CD1c-positive myeloid dendritic cell (primary cell): ENCODE results near the gene CHRDL2.
A peak's percentile ranks its signal among the peaks of the same experiment; 100 is the strongest.

ENCODE experiments used
- DNase-seq: peaks from one replicate; pipeline ENCODE4 v3.0.0-alpha.2; 2016; ENCODE audit errors: extremely low spot score

Gene CHRDL2

GRCh38 chr11:74685338-74685737 lies 45.9 kb downstream of the CHRDL2 start:
- DNase-seq: no peak

GRCh38 chr11:74684661-74685060 lies 46.6 kb downstream of the CHRDL2 start:
- DNase-seq: no peak

- no peak for DNase-seq
Measured at GRCh38 chr11:74683941-74684481, 47.2 kb downstream of the CHRDL2 start.

GRCh38 chr11:74683279-74683871 lies 47.9 kb downstream of the CHRDL2 start:
- DNase-seq: peak; percentile 20

- DNase-seq: no peak
Measured at GRCh38 chr11:74682731-74683278, 48.4 kb downstream of the CHRDL2 start.

DNA sequence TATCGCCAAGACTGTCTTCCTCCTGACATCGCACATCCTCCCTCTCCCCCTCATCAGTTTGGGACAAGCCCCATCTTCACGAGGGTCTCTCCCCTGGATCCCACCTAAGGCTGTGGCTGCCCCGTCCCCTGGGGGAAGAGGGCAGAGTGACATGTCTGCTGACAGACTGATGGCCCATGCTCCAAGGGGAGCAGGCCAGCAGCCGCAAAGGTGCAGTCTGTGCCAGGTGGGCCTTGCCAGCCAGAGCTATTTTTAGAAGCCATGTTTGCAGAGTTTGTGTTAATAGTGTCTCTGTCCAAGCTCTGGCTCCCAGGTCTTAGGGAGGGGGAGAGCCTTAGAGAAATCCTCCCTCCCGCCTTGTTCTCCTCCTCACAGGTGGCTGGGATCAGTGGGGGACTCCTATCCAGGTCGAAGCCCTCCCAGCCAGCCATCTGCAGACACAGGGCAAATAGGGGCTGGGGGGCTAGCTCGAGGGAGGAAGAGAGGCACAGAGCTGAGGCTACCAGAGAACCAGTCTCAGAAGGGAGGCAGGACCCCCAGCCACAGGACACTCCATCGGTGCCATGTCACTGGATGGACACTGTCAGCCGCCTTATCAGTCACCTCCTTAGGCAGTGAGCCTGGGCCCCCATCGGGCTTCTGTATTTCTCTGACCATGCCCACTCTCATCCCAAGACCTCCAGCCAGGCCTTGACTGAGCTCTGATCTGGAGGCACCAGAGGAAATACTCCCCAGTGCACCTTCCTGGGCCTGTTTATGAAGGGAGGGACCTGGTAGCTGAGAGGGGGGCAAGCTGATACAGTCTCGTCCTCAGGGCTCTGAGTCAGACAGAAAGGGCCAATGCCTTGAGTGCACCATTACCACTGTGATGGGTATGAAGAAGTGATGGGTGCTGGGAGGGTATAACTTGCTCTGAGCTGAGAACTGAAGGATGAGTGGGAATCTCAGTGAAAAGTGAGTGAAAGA lies 49.3 kb downstream of the CHRDL2 start:
- no peak for DNase-seq

GRCh38 chr11:74680703-74681531 lies 50.3 kb downstream of the CHRDL2 start:
- no peak for DNase-seq

- no peak for DNase-seq
Measured at GRCh38 chr11:74680035-74680671, 51.1 kb downstream of the CHRDL2 start.

- DNase-seq: no peak
Measured at GRCh38 chr11:74679513-74679865, 51.7 kb downstream of the CHRDL2 start.

- no peak for DNase-seq
Measured at GRCh38 chr11:74678591-74679512, 52.4 kb downstream of the CHRDL2 start.

GRCh38 chr11:74678041-74678440 lies 53.2 kb downstream of the CHRDL2 start:
- no peak for DNase-seq

GRCh38 chr11:74677131-74677530 lies 54.1 kb downstream of the CHRDL2 start:
- DNase-seq: no peak

DNA sequence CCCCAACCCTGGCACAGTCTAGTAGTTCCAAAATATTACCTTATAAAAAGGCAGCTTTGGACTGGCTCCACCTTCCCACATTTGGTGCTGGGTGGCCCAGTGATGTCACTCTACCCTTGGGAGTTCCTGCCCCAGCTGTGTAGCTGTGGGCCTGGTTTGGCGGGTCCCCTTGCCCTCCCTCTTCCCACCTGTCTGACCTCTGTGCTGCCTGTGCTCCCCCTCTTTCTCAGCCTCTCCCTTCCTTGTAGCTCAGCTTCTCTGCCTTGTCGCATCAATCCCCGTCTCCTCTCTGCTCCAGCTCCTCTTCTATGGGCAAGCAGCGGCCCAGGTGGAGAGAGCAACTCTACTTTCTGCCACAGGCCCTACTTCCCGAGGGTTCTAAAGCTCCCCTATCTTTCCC lies 54.6 kb downstream of the CHRDL2 start:
- no peak for DNase-seq

- DNase-seq: no peak
Measured at GRCh38 chr11:74675761-74676160, 55.5 kb downstream of the CHRDL2 start.

DNA sequence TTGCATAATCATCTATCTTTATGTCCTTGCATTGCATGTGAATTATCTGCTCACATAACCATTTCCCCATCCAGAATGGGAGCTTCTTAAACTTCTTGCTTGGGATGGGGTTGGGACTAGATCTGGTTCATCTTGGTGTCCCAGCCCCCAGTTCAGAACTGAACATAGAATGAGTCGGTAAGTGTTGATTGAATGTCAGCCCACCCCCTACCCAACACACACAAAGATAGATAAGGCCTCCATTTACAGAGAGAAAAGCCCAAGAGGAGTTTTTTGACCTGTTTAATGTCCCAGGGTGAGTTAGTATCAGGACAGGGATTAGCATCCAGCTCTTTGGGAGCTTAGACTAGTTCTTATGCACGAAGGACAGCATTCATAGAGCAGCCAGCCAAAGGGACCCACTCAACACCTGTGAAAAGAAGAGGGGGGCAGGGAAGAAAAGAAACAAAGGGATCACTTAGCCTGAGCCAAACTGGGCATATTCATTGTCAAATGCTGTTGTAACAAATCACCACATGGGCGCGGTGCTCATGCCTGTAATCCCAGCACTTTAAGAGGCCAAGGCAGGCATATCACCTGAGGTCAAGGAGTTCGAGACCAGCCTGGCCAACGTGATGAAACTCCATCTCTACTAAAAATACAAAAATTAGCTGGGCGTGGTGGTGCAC lies 57.4 kb downstream of the CHRDL2 start:
- DNase-seq: no peak

GRCh38 chr11:74672956-74673692 lies 58.1 kb downstream of the CHRDL2 start:
- DNase-seq: peak; percentile 33

DNA sequence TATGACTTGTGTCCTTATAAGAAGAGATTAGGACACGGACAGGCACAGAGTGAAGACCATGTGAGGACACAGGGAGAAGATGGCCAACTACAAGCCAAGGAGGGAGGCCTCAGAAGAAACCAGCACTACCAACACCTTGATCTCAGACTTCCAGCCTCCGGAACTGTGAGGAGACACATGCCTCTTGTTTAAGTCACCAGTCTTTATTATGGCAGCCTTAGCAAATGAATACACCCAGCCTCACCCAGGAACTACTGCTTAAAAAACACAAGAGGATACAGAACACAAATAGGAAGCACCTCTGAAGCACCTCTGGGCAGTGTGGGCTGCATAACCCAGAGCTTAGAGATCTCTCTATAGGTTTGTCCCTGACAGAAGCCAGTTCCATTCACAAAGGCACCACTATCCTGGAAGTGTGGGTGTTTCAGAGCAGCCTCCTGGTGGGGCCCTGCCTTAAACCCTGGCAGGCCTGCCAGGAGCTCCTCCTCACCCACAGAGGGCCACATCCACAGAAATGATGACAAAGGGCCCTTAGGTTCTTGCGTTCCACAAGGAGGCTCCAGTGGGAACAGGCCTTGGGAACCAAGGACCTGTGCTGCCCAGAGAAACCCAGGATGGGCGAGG lies 58.8 kb downstream of the CHRDL2 start:
- DNase-seq: no peak

DNA sequence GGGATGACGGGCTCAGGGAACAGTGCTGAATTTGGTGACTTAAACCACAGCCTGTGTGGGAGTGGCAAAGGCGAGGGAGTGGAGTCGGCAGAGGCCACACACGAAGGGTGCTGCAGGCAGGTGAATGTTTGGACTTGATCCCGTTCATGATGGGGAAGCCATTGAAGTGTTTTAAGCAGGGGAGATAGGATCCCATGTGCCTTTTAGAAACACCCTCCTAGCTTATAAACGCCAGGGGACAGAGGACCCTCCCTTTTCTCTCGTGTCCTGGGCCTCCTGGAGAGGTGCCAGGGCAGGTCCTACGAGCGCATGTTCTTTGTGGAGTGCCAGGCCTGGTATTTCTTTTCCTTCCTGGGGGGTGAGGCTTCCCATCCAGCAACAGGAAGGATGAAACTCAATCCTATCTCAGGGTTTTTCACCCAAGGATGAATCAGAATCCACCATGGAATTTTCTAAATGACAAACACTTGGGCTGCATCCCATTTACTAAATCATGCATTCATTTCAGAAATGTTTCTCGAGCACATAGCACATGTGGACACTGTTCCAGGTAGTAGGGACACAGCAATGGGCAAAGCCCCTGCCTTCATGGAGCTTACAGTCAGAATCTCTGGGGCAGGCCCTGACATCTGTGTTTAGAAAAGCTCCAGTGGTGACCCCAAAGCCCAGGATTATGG lies 59.6 kb downstream of the CHRDL2 start:
- no peak for DNase-seq
